ENCODE results near the gene OGFR. TPM values are rescaled to one million over a fixed set of nuclear protein-coding genes. Genes with fewer than 3 reads are reported as not detected.

Gene OGFR
- total and polyA plus RNA-seq, 2 donors = 35.9 to 90.4 TPM

- no peak for DNase-seq (ENCODE audit: low read depth in 6 of 9, low spot score in 9 of 9)
- 84% methylated on average over 19 of the region's 19 CpGs for WGBS
- Histone ChIP-seq H3K9me3 (ENCODE audit: control insufficient read depth in 2 of 2, insufficient read depth in 1 of 2, low read length in 1 of 2) (peaks cover 0 to 14% of the 10 kb centered on the region in 2 donors), H3K36me3 (ENCODE audit: control insufficient read depth in 2 of 2, insufficient read depth in 2 of 2, low read length in 1 of 2) (no peaks in the 10 kb centered on the region), H3K27ac (ENCODE audit: low read depth in 1 of 2, low read length in 1 of 2) (no peak overlapping the region), H3K4me1 (ENCODE audit: control insufficient read depth in 2 of 2, insufficient read depth in 2 of 2, low read length in 2 of 2) (peaks cover 5 to 31% of the 10 kb centered on the region in 2 donors), H3K4me3 (ENCODE audit: low read length in 2 of 2) (no peak overlapping the region), H3K27me3 (ENCODE audit: control insufficient read depth in 2 of 2, insufficient read depth in 1 of 2, low read length in 1 of 2) (peaks cover 0 to 4% of the 10 kb centered on the region in 2 donors)
Observed at GRCh38 chr20:62772990-62773844, 31.4 kb upstream of the OGFR start.

GRCh38 chr20:62773845-62774714, 30.6 kb upstream of the OGFR start:
- no peaks in the 10 kb centered on the region for H3K36me3 ChIP-seq (ENCODE audit: control insufficient read depth in 2 of 2, insufficient read depth in 2 of 2, low read length in 1 of 2)
- H3K27ac ChIP-seq (ENCODE audit: low read depth in 1 of 2, low read length in 1 of 2) = no peak overlapping the region

GRCh38 chr20:62774762-62775161, 29.9 kb upstream of the OGFR start:
- DNase-seq (ENCODE audit: low read depth in 6 of 9, low spot score in 9 of 9) = no peak
- Histone ChIP-seq H3K27me3 (ENCODE audit: control insufficient read depth in 2 of 2, insufficient read depth in 1 of 2, low read length in 1 of 2) (peaks cover 0 to 4% of the 10 kb centered on the region in 2 donors), H3K4me1 (ENCODE audit: control insufficient read depth in 2 of 2, insufficient read depth in 2 of 2, low read length in 2 of 2) (peaks cover 5 to 31% of the 10 kb centered on the region in 2 donors), H3K36me3 (ENCODE audit: control insufficient read depth in 2 of 2, insufficient read depth in 2 of 2, low read length in 1 of 2) (no peaks in the 10 kb centered on the region), H3K4me3 (ENCODE audit: low read length in 2 of 2) (no peak overlapping the region), H3K27ac (ENCODE audit: low read depth in 1 of 2, low read length in 1 of 2) (peak overlapping the region in 1 of 2 donors; percentile 8), H3K9me3 (ENCODE audit: control insufficient read depth in 2 of 2, insufficient read depth in 1 of 2, low read length in 1 of 2) (peaks cover 0 to 14% of the 10 kb centered on the region in 2 donors)
- WGBS = 74% methylated on average over 8 of the region's 8 CpGs

More at GRCh38 chr20:62773845-62774714, 30.6 kb upstream of the OGFR start:
- no peak overlapping the region for H3K4me3 ChIP-seq (ENCODE audit: low read length in 2 of 2)
- DNase-seq (ENCODE audit: low read depth in 6 of 9, low spot score in 9 of 9) = peak in 1 of 9 donors; percentile 9
- 86% methylated on average over 29 of the region's 29 CpGs for WGBS
- H3K27me3 ChIP-seq (ENCODE audit: control insufficient read depth in 2 of 2, insufficient read depth in 1 of 2, low read length in 1 of 2) = peaks cover 0 to 4% of the 10 kb centered on the region in 2 donors
- H3K9me3 ChIP-seq (ENCODE audit: control insufficient read depth in 2 of 2, insufficient read depth in 1 of 2, low read length in 1 of 2) = peaks cover 0 to 14% of the 10 kb centered on the region in 2 donors
- H3K4me1 ChIP-seq (ENCODE audit: control insufficient read depth in 2 of 2, insufficient read depth in 2 of 2, low read length in 2 of 2) = peaks cover 5 to 31% of the 10 kb centered on the region in 2 donors

GRCh38 chr20:62775206-62775605, 29.4 kb upstream of the OGFR start:
- Histone ChIP-seq H3K36me3 (ENCODE audit: control insufficient read depth in 2 of 2, insufficient read depth in 2 of 2, low read length in 1 of 2) (no peaks in the 10 kb centered on the region), H3K4me1 (ENCODE audit: control insufficient read depth in 2 of 2, insufficient read depth in 2 of 2, low read length in 2 of 2) (peaks cover 5 to 31% of the 10 kb centered on the region in 2 donors), H3K4me3 (ENCODE audit: low read length in 2 of 2) (no peak overlapping the region), H3K27me3 (ENCODE audit: control insufficient read depth in 2 of 2, insufficient read depth in 1 of 2, low read length in 1 of 2) (peaks cover 0 to 4% of the 10 kb centered on the region in 2 donors), H3K9me3 (ENCODE audit: control insufficient read depth in 2 of 2, insufficient read depth in 1 of 2, low read length in 1 of 2) (peaks cover 0 to 14% of the 10 kb centered on the region in 2 donors), H3K27ac (ENCODE audit: low read depth in 1 of 2, low read length in 1 of 2) (no peak overlapping the region)
- DNase-seq (ENCODE audit: low read depth in 6 of 9, low spot score in 9 of 9) = no peak
- 96% methylated on average over 9 of the region's 9 CpGs for WGBS

- Histone ChIP-seq H3K27me3 (ENCODE audit: control insufficient read depth in 2 of 2, insufficient read depth in 1 of 2, low read length in 1 of 2) (peaks cover 0 to 4% of the 10 kb centered on the region in 2 donors), H3K9me3 (ENCODE audit: control insufficient read depth in 2 of 2, insufficient read depth in 1 of 2, low read length in 1 of 2) (peaks cover 0 to 14% of the 10 kb centered on the region in 2 donors), H3K4me3 (ENCODE audit: low read length in 2 of 2) (no peak overlapping the region), H3K4me1 (ENCODE audit: control insufficient read depth in 2 of 2, insufficient read depth in 2 of 2, low read length in 2 of 2) (peaks cover 5 to 31% of the 10 kb centered on the region in 2 donors), H3K36me3 (ENCODE audit: control insufficient read depth in 2 of 2, insufficient read depth in 2 of 2, low read length in 1 of 2) (no peaks in the 10 kb centered on the region), H3K27ac (ENCODE audit: low read depth in 1 of 2, low read length in 1 of 2) (peak overlapping the region; percentile 74 to 89)
- no peak for DNase-seq (ENCODE audit: low read depth in 6 of 9, low spot score in 9 of 9)
- 94% methylated on average over 24 of the region's 24 CpGs for WGBS
Observed at GRCh38 chr20:62776035-62776691, 28.5 kb upstream of the OGFR start.

- H3K36me3 ChIP-seq (ENCODE audit: control insufficient read depth in 2 of 2, insufficient read depth in 2 of 2, low read length in 1 of 2) = no peaks in the 10 kb centered on the region
- no peak overlapping the region for H3K4me3 ChIP-seq (ENCODE audit: low read length in 2 of 2)
- peaks cover 0 to 14% of the 10 kb centered on the region in 2 donors for H3K9me3 ChIP-seq (ENCODE audit: control insufficient read depth in 2 of 2, insufficient read depth in 1 of 2, low read length in 1 of 2)
- peak in 5 of 9 donors; percentile 37 to 73 (median 54) for DNase-seq (ENCODE audit: low read depth in 6 of 9, low spot score in 9 of 9)
- peaks cover 5 to 31% of the 10 kb centered on the region in 2 donors for H3K4me1 ChIP-seq (ENCODE audit: control insufficient read depth in 2 of 2, insufficient read depth in 2 of 2, low read length in 2 of 2)
- peaks cover 0 to 4% of the 10 kb centered on the region in 2 donors for H3K27me3 ChIP-seq (ENCODE audit: control insufficient read depth in 2 of 2, insufficient read depth in 1 of 2, low read length in 1 of 2)
- H3K27ac ChIP-seq (ENCODE audit: low read depth in 1 of 2, low read length in 1 of 2) = peak overlapping the region; percentile 74 to 89
- 67% methylated on average over 14 of the region's 14 CpGs for WGBS
Observed at GRCh38 chr20:62776692-62777527, 27.7 kb upstream of the OGFR start.

GRCh38 chr20:62777528-62777830, 27.2 kb upstream of the OGFR start:
- Histone ChIP-seq H3K27ac (ENCODE audit: low read depth in 1 of 2, low read length in 1 of 2) (no peak overlapping the region), H3K4me1 (ENCODE audit: control insufficient read depth in 2 of 2, insufficient read depth in 2 of 2, low read length in 2 of 2) (peaks cover 5 to 31% of the 10 kb centered on the region in 2 donors), H3K36me3 (ENCODE audit: control insufficient read depth in 2 of 2, insufficient read depth in 2 of 2, low read length in 1 of 2) (no peaks in the 10 kb centered on the region), H3K27me3 (ENCODE audit: control insufficient read depth in 2 of 2, insufficient read depth in 1 of 2, low read length in 1 of 2) (peaks cover 0 to 4% of the 10 kb centered on the region in 2 donors), H3K4me3 (ENCODE audit: low read length in 2 of 2) (no peak overlapping the region), H3K9me3 (ENCODE audit: control insufficient read depth in 2 of 2, insufficient read depth in 1 of 2, low read length in 1 of 2) (peaks cover 0 to 14% of the 10 kb centered on the region in 2 donors)
- WGBS = 95% methylated on average over 8 of the region's 8 CpGs
- no peak for DNase-seq (ENCODE audit: low read depth in 6 of 9, low spot score in 9 of 9)

GRCh38 chr20:62778058-62778457, 26.6 kb upstream of the OGFR start:
- Histone ChIP-seq H3K36me3 (ENCODE audit: control insufficient read depth in 2 of 2, insufficient read depth in 2 of 2, low read length in 1 of 2) (no peaks in the 10 kb centered on the region), H3K4me1 (ENCODE audit: control insufficient read depth in 2 of 2, insufficient read depth in 2 of 2, low read length in 2 of 2) (peaks cover 5 to 31% of the 10 kb centered on the region in 2 donors)
- 93% methylated on average over 9 of the region's 9 CpGs for WGBS

More at GRCh38 chr20:62778058-62778457, 26.6 kb upstream of the OGFR start:
- H3K9me3 ChIP-seq (ENCODE audit: control insufficient read depth in 2 of 2, insufficient read depth in 1 of 2, low read length in 1 of 2) = peaks cover 0 to 14% of the 10 kb centered on the region in 2 donors
- DNase-seq (ENCODE audit: low read depth in 6 of 9, low spot score in 9 of 9) = no peak
- H3K4me3 ChIP-seq (ENCODE audit: low read length in 2 of 2) = no peak overlapping the region
- peaks cover 0 to 4% of the 10 kb centered on the region in 2 donors for H3K27me3 ChIP-seq (ENCODE audit: control insufficient read depth in 2 of 2, insufficient read depth in 1 of 2, low read length in 1 of 2)
- H3K27ac ChIP-seq (ENCODE audit: low read depth in 1 of 2, low read length in 1 of 2) = no peak overlapping the region

All from thymus (tissue), 11 donors.